Transverse colon (tissue), 4 donors: ENCODE results near the gene GPR176. TPM values are rescaled to one million over a fixed set of nuclear protein-coding genes. Genes with fewer than 3 reads are reported as not detected.

Experiments
- DNase-seq: peaks from one replicate; pipeline ENCODE4 v3.0.0-alpha.2; 2019
- H3K27ac ChIP-seq, 4 donors: fragments of 200-600 bp; sonication (generic); 2 replicates each; pipeline ENCODE4 v1.5.1; 2016 to 2018; ENCODE audit warnings: inconsistent platforms in 4 of 4
- H3K27me3 ChIP-seq: fragments of 200-600 bp; sonication (generic); 2 replicates; pipeline ENCODE4 v1.5.1; 2017; ENCODE audit warnings: inconsistent platforms
- H3K36me3 ChIP-seq, 4 donors: fragments of 200-600 bp; sonication (generic); 2 replicates each; pipeline ENCODE4 v1.5.1; 2017 to 2019; ENCODE audit warnings: inconsistent platforms in 4 of 4
- H3K4me1 ChIP-seq, 4 donors: fragments of 200-600 bp; sonication (generic); 2 replicates each; pipeline ENCODE4 v1.5.1; 2017 to 2020; ENCODE audit warnings: inconsistent platforms in 4 of 4
- H3K4me3 ChIP-seq, 4 donors: fragments of 200-600 bp; sonication (generic); 1 replicate in 1 of 4; 2 replicates in 3 of 4; pipeline versions ENCODE4 v1.5.1 to v1.6.1; 2017 to 2019; ENCODE audit warnings: inconsistent platforms in 4 of 4
- H3K9me3 ChIP-seq, 2 donors: fragments of 200-600 bp; sonication (generic); 2 replicates each; pipeline ENCODE4 v1.5.1; 2017 to 2019; ENCODE audit warnings: inconsistent platforms in 2 of 2
- EP300 ChIP-seq: sonication (generic); formaldehyde crosslinking; IDR thresholded peaks from one replicate; pipeline ENCODE4 v1.6.1; 2017; ENCODE audit warnings: antibody characterized with exemption, low read depth
- POLR2A ChIP-seq: fragments of 450-650 bp; IDR thresholded peaks from one replicate; pipeline ENCODE4 v1.6.1; 2016; ENCODE audit warnings: antibody characterized with exemption, mild to moderate bottlenecking, moderate library complexity
- POLR2AphosphoS5 ChIP-seq, 3 donors: sonication (generic); formaldehyde crosslinking; IDR thresholded peaks; one replicate each; pipeline ENCODE4 v1.6.1; 2016; ENCODE audit warnings: antibody characterized with exemption in 3 of 3
- WGBS, 2 donors: methylation state at CpG; one replicate each; pipeline ENCODE4 v1.1.5; 2018; ENCODE audit warnings: low coverage in 1 of 2; 5-methylcytosine and 5-hydroxymethylcytosine counted together
- in situ Hi-C, 4 donors: fragments of 200-750 bp; cut with MboI; loops; one replicate each; pipeline versions ENCODE4 v1.15.0 to v1.15.1; 2017; ENCODE audit warnings: low sequenced_read_pairs in 3 of 4, low pct_ligation_motif_present in 1 of 4, low pct_unique_long_range_greater_than_20kb in 1 of 4
- intact Hi-C: fragments of 100-400 bp; cut with DNase I; formaldehyde crosslinking; loops from one replicate; pipeline ENCODE4 v1.15.1; 2023; ENCODE audit warnings: low total_unique reads
- total RNA-seq, 4 donors: library from RNA; depleted of rRNA; stranded (reverse); fragments of >200 nt; gene quantifications; one replicate each; pipeline ENCODE4 v1.1.0, GENCODE V29; 2016
- TF ChIP-seq, protein P1 (sequence below), 5 experiments: fragments of 200-600 bp in 3 of 5; fragments of 450-650 bp in 2 of 5; sonication (generic) in 3 of 5; IDR thresholded peaks; 1 replicate in 2 of 5; 2 replicates in 3 of 5; pipeline ENCODE4 v1.5.1; 2016 to 2017; ENCODE audit warnings: antibody characterized with exemption in 5 of 5, inconsistent platforms in 3 of 5, mild to moderate bottlenecking in 2 of 5, moderate library complexity in 1 of 5

Gene GPR176
- total RNA-seq, 4 donors from 2014 or later: 1.6 to 10.9 (median 2.5) TPM; not detected in 1

DNA sequence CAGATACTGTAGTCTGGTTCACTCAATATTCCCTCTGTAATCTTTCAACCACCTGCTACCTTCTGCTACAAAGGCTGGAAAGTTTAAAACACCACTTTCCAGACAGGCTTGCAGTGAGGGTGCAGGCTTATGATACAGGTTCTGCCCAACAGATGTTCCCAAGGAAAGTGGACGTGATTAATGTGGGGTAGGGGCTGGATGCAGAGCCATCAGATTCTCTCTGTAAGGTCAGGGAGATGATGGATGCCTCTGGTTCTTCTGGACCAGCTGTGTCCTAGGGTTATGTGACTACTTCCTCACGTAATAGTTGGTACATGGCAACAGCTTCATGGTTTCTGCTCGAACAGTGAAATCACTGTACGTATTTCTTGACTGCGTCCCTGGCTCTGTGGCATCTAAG lies 11.1 kb downstream of the GPR176 start:
- intact Hi-C loops (no loop called here), in situ Hi-C loops (no loop called here)
- no peak for DNase-seq
- TF ChIP-seq, protein P1, sequence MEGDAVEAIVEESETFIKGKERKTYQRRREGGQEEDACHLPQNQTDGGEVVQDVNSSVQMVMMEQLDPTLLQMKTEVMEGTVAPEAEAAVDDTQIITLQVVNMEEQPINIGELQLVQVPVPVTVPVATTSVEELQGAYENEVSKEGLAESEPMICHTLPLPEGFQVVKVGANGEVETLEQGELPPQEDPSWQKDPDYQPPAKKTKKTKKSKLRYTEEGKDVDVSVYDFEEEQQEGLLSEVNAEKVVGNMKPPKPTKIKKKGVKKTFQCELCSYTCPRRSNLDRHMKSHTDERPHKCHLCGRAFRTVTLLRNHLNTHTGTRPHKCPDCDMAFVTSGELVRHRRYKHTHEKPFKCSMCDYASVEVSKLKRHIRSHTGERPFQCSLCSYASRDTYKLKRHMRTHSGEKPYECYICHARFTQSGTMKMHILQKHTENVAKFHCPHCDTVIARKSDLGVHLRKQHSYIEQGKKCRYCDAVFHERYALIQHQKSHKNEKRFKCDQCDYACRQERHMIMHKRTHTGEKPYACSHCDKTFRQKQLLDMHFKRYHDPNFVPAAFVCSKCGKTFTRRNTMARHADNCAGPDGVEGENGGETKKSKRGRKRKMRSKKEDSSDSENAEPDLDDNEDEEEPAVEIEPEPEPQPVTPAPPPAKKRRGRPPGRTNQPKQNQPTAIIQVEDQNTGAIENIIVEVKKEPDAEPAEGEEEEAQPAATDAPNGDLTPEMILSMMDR (IDR thresholded peaks at IDR 0.05): no peak
- TF ChIP-seq EP300 (no peak), POLR2AphosphoS5 (IDR thresholded peaks at IDR 0.05) (no peak), POLR2A (no peak)
- Histone ChIP-seq H3K27me3 (no peaks in the 10 kb centered on the region), H3K27ac (no peak overlapping the region), H3K4me3 (no peak overlapping the region), H3K36me3 (no peaks in the 10 kb centered on the region), H3K4me1 (no peaks in the 10 kb centered on the region), H3K9me3 (no peaks in the 10 kb centered on the region)
- 70 to 81% methylated on average over 5 of the region's 5 CpGs for WGBS, 2 donors

DNA sequence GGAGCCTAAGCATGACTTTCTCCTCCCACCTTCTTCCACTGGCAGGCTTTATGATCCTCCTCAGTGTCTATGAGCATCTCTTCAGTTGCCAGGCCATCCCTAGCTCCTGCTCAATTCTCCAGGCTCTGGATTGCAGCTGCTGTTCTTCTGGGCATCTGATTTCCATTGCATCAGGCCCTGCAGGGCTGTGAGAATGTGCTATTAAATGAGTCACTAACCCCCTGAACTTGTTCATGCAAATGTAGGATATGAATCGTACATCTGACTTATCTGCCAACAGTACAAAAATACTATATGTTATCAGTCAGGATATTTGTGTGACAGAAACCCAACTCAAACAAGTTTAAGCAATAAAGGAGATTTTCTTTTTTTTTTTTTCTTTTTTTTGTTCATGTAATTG lies 11.9 kb downstream of the GPR176 start:
- H3K36me3 ChIP-seq: no peaks in the 10 kb centered on the region
- H3K9me3 ChIP-seq: no peaks in the 10 kb centered on the region
- H3K27me3 ChIP-seq: no peaks in the 10 kb centered on the region
- DNase-seq: no peak
- TF ChIP-seq, protein P1 (IDR thresholded peaks at IDR 0.05): no peak
- intact Hi-C loops (no loop called here), in situ Hi-C loops (no loop called here)
- H3K4me3 ChIP-seq: no peak overlapping the region
- H3K27ac ChIP-seq: no peak overlapping the region
- no peaks in the 10 kb centered on the region for H3K4me1 ChIP-seq
- 54% methylated on average over 1 of the region's 1 CpG; no CpG with 5 or more reads in 1 of the 2 donors for WGBS, 2 donors

DNA sequence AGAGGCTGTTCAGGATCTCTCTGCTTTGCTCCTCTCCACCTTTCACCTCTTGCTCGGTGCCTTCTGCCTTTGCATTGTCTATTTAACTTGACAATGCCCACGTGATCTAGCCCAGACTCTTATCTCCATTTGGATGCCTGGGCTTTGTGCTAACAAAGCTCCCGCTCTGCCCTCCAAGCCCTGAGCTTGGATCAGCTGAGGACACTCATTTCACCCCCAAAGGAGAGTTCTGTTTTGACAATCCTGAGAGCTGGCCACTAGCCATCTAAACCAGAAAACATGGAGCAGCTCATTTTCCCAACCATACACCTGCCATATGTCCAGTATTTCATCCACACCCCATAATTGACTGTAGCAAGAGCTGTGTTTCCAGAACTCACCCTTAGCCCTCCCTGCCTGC lies 12.8 kb downstream of the GPR176 start:
- H3K36me3 ChIP-seq: no peaks in the 10 kb centered on the region
- no peak for DNase-seq
- H3K9me3 ChIP-seq: no peaks in the 10 kb centered on the region
- H3K4me1 ChIP-seq: no peaks in the 10 kb centered on the region
- H3K27me3 ChIP-seq: no peaks in the 10 kb centered on the region
- WGBS, 2 donors: 55 to 77% methylated on average over 3 of the region's 3 CpGs
- H3K4me3 ChIP-seq: no peak overlapping the region
- TF ChIP-seq POLR2A: no peak
- TF ChIP-seq POLR2AphosphoS5 (IDR thresholded peaks at IDR 0.05): no peak
- TF ChIP-seq EP300: no peak
- TF ChIP-seq, protein P1 (IDR thresholded peaks at IDR 0.05): no peak
- intact Hi-C loops: no loop called here
- no peak overlapping the region for H3K27ac ChIP-seq
- in situ Hi-C loops: no loop called here

DNA sequence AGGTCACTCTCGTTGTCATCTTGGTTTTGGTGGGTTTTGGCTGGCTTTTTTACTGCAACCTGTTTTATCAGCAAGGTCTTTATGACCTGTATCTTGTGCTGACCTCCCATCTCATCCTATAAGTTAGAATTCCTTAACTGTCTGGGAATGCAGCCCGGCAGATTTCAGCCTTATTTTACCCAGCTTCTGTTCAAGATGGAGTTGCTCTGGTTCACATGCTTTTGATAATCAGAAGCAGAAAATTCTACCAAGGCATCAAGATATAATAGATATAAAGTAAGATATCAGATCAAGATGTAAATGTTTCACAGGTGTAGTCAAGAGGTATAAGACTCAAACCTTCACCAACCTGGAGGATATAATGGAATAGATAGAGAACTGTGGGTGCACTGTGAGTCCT lies 16.0 kb downstream of the GPR176 start:
- no peaks in the 10 kb centered on the region for H3K36me3 ChIP-seq
- DNase-seq: no peak
- H3K27me3 ChIP-seq: no peaks in the 10 kb centered on the region
- H3K4me1 ChIP-seq: no peaks in the 10 kb centered on the region
- intact Hi-C loops (no loop called here), in situ Hi-C loops (no loop called here)
- no peak overlapping the region for H3K4me3 ChIP-seq
- H3K9me3 ChIP-seq: no peaks in the 10 kb centered on the region
- 71 to 84% methylated on average over 2 of the region's 2 CpGs for WGBS, 2 donors
- H3K27ac ChIP-seq: no peak overlapping the region
- TF ChIP-seq POLR2AphosphoS5 (IDR thresholded peaks at IDR 0.05) (no peak), EP300 (no peak), POLR2A (no peak)
- TF ChIP-seq, protein P1 (IDR thresholded peaks at IDR 0.05): no peak
